ENCODE measurements around the gene PDCD5.
"Not testable (repeated sequence)": the region's sequence is repeated elsewhere in the genome, so short reads cannot be mapped to it uniquely, and the experiment has no call there.

The PDCD5 gene

DNA sequence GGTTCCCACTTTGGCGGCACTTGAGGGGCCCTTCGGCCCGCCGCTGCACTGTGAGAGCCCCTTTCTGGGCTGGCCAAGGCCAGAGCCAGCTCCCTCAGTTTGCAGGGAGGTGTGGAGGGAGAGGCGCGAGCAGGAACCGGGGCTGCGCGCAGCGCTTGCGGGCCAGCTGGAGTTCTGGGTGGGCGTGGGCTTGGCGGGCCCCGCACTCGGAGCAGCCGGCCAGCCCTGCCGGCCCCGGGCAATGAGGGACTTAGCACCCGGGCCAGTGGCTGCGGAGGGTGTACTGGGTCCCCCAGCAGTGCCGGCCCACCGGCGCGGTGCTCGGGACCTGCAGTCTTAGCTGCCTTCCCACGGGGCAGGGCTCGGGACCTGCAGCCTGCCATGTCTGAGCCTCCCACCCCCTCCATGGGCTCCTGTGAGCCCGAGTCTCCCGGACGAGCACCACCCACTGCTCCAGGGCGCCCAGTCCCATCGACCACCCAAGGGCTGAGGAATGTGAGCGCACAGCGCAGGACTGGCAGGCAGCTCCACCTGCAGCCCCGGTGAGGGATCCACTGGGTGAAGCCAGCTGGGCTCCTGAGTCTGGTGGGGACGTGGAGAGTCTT lies 9.4 kb upstream of the PDCD5 start:
- not testable (repeated sequence) for H2BK120ac ChIP-seq (ENCODE audit: low read depth, low read length); DNase-seq; H2BK12ac ChIP-seq (ENCODE audit: low read length in 2 of 2); H3K18ac ChIP-seq (ENCODE audit: low read depth in 1 of 2, low read length in 2 of 2); H3K9ac ChIP-seq (ENCODE audit: low read length); H2BK5ac ChIP-seq (ENCODE audit: low read depth, low read length, poor library complexity, severe bottlenecking); H3K9me3 ChIP-seq (ENCODE audit: control insufficient read depth, low read length); H3K14ac ChIP-seq (ENCODE audit: low read length in 2 of 2); H3K4me2 ChIP-seq (ENCODE audit: low read length, poor library complexity, severe bottlenecking); H2BK15ac ChIP-seq (ENCODE audit: low read depth, poor library complexity, severe bottlenecking); H3K79me1 ChIP-seq (replicated peaks; ENCODE audit: low read length, poor library complexity, severe bottlenecking); H3K27ac ChIP-seq (ENCODE audit: low read length, poor library complexity, severe bottlenecking); H3K4me3 ChIP-seq (ENCODE audit: insufficient read depth in 1 of 2, low read depth in 1 of 2, low read length in 2 of 2); H2AFZ ChIP-seq (ENCODE audit: low read depth, low read length); H3K4ac ChIP-seq (ENCODE audit: low read depth in 1 of 2, low read length in 2 of 2); H4K91ac ChIP-seq (ENCODE audit: low read length); H2AK5ac ChIP-seq (ENCODE audit: low read length, severe bottlenecking); H3K36me3 ChIP-seq (ENCODE audit: control insufficient read depth in 1 of 2, insufficient read depth in 2 of 2, low read depth in 1 of 2, low read length in 2 of 2); H3K4me1 ChIP-seq (ENCODE audit: control insufficient read depth, insufficient read depth, low read depth, low read length); H4K8ac ChIP-seq (ENCODE audit: low read length); H3K23ac ChIP-seq (ENCODE audit: low read length in 2 of 2)
- 94% methylated on average over 17 of the region's 36 CpGs for WGBS
- H3K27me3 ChIP-seq (ENCODE audit: control insufficient read depth in 1 of 2, insufficient read depth in 1 of 2, low read length in 2 of 2): peaks cover 5 to 35% of the 10 kb centered on the region in 2 experiments

DNA sequence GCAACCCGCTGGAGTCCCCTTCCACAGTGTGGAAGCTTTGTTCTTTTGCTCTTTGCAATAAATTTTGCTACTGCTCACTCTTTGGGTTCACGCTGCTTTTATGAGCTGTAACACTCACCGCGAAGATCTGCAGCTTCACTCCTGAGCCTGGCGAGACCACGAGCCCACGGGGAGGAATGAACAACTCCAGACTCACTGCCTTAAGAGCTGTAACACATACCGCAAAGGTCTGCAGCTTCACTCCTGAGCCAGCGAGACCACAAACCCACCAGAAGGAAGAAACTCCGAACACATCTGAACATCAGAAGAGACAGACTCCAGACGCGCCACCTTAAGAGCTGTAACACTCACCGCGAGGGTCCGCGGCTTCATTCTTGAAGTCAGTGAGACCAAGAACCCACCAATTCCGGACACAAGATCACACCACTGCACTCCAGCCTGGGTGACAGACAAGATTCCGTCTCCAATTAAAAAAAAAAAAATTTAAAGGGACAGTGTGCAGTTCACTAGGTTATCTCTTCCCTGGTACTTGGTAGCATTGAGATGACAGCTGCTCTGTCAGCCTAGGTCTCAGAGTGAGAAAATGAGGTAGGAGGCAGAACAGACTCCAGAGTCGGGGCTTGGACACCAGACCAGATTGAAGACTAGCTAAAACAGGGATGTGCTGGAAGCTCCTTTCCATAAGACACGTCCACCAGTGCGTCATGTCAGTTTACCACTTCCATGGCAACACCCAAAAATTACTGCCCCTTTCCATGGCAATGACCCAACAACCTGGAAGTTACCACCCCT lies 8.1 kb upstream of the PDCD5 start:
- not testable (repeated sequence) for H4K91ac ChIP-seq (ENCODE audit: low read length); H3K36me3 ChIP-seq (ENCODE audit: control insufficient read depth in 1 of 2, insufficient read depth in 2 of 2, low read depth in 1 of 2, low read length in 2 of 2); H2AK5ac ChIP-seq (ENCODE audit: low read length, severe bottlenecking); H3K4me2 ChIP-seq (ENCODE audit: low read length, poor library complexity, severe bottlenecking); H3K79me1 ChIP-seq (replicated peaks; ENCODE audit: low read length, poor library complexity, severe bottlenecking); H3K27ac ChIP-seq (ENCODE audit: low read length, poor library complexity, severe bottlenecking); H3K14ac ChIP-seq (ENCODE audit: low read length in 2 of 2); H3K23ac ChIP-seq (ENCODE audit: low read length in 2 of 2); H2BK12ac ChIP-seq (ENCODE audit: low read length in 2 of 2); DNase-seq; H3K4ac ChIP-seq (ENCODE audit: low read depth in 1 of 2, low read length in 2 of 2); H3K18ac ChIP-seq (ENCODE audit: low read depth in 1 of 2, low read length in 2 of 2); H2BK120ac ChIP-seq (ENCODE audit: low read depth, low read length); H2AFZ ChIP-seq (ENCODE audit: low read depth, low read length); H2BK15ac ChIP-seq (ENCODE audit: low read depth, poor library complexity, severe bottlenecking); H3K4me3 ChIP-seq (ENCODE audit: insufficient read depth in 1 of 2, low read depth in 1 of 2, low read length in 2 of 2); H3K4me1 ChIP-seq (ENCODE audit: control insufficient read depth, insufficient read depth, low read depth, low read length); H4K8ac ChIP-seq (ENCODE audit: low read length); H2BK5ac ChIP-seq (ENCODE audit: low read depth, low read length, poor library complexity, severe bottlenecking); H3K9ac ChIP-seq (ENCODE audit: low read length); H3K9me3 ChIP-seq (ENCODE audit: control insufficient read depth, low read length)
- H3K27me3 ChIP-seq (ENCODE audit: control insufficient read depth in 1 of 2, insufficient read depth in 1 of 2, low read length in 2 of 2): peaks cover 5 to 27% of the 10 kb centered on the region in 2 experiments
- 89% methylated on average over 13 of the region's 21 CpGs for WGBS

DNA sequence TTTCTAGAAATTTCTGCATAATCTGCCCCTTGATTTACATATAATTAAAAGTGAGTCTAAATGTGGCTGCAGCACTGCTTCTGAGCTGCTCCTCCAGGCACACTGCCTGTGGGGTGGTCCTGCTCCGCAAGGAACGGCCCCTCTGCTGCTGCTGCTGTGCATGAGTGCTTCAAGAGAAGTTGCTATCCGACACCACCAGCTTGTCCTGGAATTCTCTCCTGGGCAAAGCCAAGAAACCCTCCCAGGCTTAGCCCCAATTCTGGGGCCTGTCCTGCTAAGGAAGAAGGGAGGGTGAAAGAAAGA lies 7.5 kb upstream of the PDCD5 start:
- Histone ChIP-seq H2BK120ac (ENCODE audit: low read depth, low read length) (no peak overlapping the region), H2BK15ac (ENCODE audit: low read depth, poor library complexity, severe bottlenecking) (no peak overlapping the region), H2AFZ (ENCODE audit: low read depth, low read length) (no peak overlapping the region), H3K9me3 (ENCODE audit: control insufficient read depth, low read length) (no peaks in the 10 kb centered on the region), H3K18ac (ENCODE audit: low read depth in 1 of 2, low read length in 2 of 2) (no peak overlapping the region), H3K4me2 (ENCODE audit: low read length, poor library complexity, severe bottlenecking) (no peak overlapping the region), H3K79me1 (replicated peaks; ENCODE audit: low read length, poor library complexity, severe bottlenecking) (no peaks in the 10 kb centered on the region), H2BK12ac (ENCODE audit: low read length in 2 of 2) (no peak overlapping the region), H3K14ac (ENCODE audit: low read length in 2 of 2) (no peak overlapping the region), H3K4ac (ENCODE audit: low read depth in 1 of 2, low read length in 2 of 2) (no peak overlapping the region), H3K36me3 (ENCODE audit: control insufficient read depth in 1 of 2, insufficient read depth in 2 of 2, low read depth in 1 of 2, low read length in 2 of 2) (no peaks in the 10 kb centered on the region), H3K23ac (ENCODE audit: low read length in 2 of 2) (no peak overlapping the region), H4K91ac (ENCODE audit: low read length) (no peak overlapping the region), H3K4me3 (ENCODE audit: insufficient read depth in 1 of 2, low read depth in 1 of 2, low read length in 2 of 2) (no peak overlapping the region), H3K27me3 (ENCODE audit: control insufficient read depth in 1 of 2, insufficient read depth in 1 of 2, low read length in 2 of 2) (peaks cover 5 to 26% of the 10 kb centered on the region in 2 experiments), H3K9ac (ENCODE audit: low read length) (no peak overlapping the region), H2AK5ac (ENCODE audit: low read length, severe bottlenecking) (no peak overlapping the region), H4K8ac (ENCODE audit: low read length) (no peak overlapping the region), H2BK5ac (ENCODE audit: low read depth, low read length, poor library complexity, severe bottlenecking) (no peak overlapping the region), H3K27ac (ENCODE audit: low read length, poor library complexity, severe bottlenecking) (no peak overlapping the region), H3K4me1 (ENCODE audit: control insufficient read depth, insufficient read depth, low read depth, low read length) (no peaks in the 10 kb centered on the region)
- DNase-seq: no peak
- whole genome bisulfite sequencing: 73% methylated on average over 3 of the region's 3 CpGs

DNA sequence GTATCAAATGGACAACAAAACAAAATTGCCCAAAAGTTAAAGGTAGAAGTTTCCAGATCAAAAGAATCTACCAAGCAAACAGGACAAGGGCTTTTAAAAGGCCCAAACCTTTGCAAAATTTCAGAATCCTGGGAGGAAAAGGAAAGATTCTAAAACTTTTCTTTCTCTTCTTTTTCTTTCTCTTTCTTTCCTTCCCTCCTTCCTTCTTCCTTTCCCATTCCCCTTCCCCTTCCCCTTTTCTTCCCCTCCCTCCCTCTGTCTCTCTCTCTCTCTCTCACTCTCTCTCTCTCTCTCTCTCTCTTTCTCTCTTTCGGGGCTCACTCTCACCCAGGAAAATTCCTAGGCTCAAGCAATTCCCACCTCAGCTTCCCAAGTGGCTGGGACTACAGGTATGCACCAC lies 4.2 kb upstream of the PDCD5 start:
- Histone ChIP-seq H3K18ac (ENCODE audit: low read depth in 1 of 2, low read length in 2 of 2) (no peak overlapping the region), H4K8ac (ENCODE audit: low read length) (no peak overlapping the region), H3K4me2 (ENCODE audit: low read length, poor library complexity, severe bottlenecking) (no peak overlapping the region), H3K4me3 (ENCODE audit: insufficient read depth in 1 of 2, low read depth in 1 of 2, low read length in 2 of 2) (no peak overlapping the region), H3K23ac (ENCODE audit: low read length in 2 of 2) (no peak overlapping the region), H3K4me1 (ENCODE audit: control insufficient read depth, insufficient read depth, low read depth, low read length) (no peaks in the 10 kb centered on the region), H2AK5ac (ENCODE audit: low read length, severe bottlenecking) (no peak overlapping the region), H2BK120ac (ENCODE audit: low read depth, low read length) (no peak overlapping the region), H2BK12ac (ENCODE audit: low read length in 2 of 2) (no peak overlapping the region), H2AFZ (ENCODE audit: low read depth, low read length) (no peak overlapping the region), H3K27ac (ENCODE audit: low read length, poor library complexity, severe bottlenecking) (no peak overlapping the region), H3K9me3 (ENCODE audit: control insufficient read depth, low read length) (no peaks in the 10 kb centered on the region), H3K9ac (ENCODE audit: low read length) (no peak overlapping the region), H3K27me3 (ENCODE audit: control insufficient read depth in 1 of 2, insufficient read depth in 1 of 2, low read length in 2 of 2) (peaks cover 5 to 13% of the 10 kb centered on the region in 2 experiments), H3K14ac (ENCODE audit: low read length in 2 of 2) (no peak overlapping the region), H3K4ac (ENCODE audit: low read depth in 1 of 2, low read length in 2 of 2) (no peak overlapping the region), H4K91ac (ENCODE audit: low read length) (no peak overlapping the region), H2BK15ac (ENCODE audit: low read depth, poor library complexity, severe bottlenecking) (no peak overlapping the region), H2BK5ac (ENCODE audit: low read depth, low read length, poor library complexity, severe bottlenecking) (no peak overlapping the region), H3K36me3 (ENCODE audit: control insufficient read depth in 1 of 2, insufficient read depth in 2 of 2, low read depth in 1 of 2, low read length in 2 of 2) (no peaks in the 10 kb centered on the region), H3K79me1 (replicated peaks; ENCODE audit: low read length, poor library complexity, severe bottlenecking) (peaks cover 3% of the 10 kb centered on the region)
- DNase-seq: no peak
- WGBS: no CpG with 5 or more reads among the region's 1 CpG

Data from mesenchymal stem cell (in vitro differentiated cells and primary cell).